Transverse colon (tissue), 4 donors: ENCODE measurements around the gene PTPN4. TPM values are rescaled to one million over a fixed set of nuclear protein-coding genes. Genes with fewer than 3 reads are reported as not detected.

Experiments used
- DNase-seq: peaks from one replicate; pipeline ENCODE4 v3.0.0-alpha.2; 2019
- H3K27ac ChIP-seq, 4 donors: fragments of 200-600 bp; sonication (generic); 2 replicates each; pipeline ENCODE4 v1.5.1; 2016 to 2018; ENCODE audit warnings: inconsistent platforms in 4 of 4
- H3K27me3 ChIP-seq: fragments of 200-600 bp; sonication (generic); 2 replicates; pipeline ENCODE4 v1.5.1; 2017; ENCODE audit warnings: inconsistent platforms
- H3K36me3 ChIP-seq, 4 donors: fragments of 200-600 bp; sonication (generic); 2 replicates each; pipeline ENCODE4 v1.5.1; 2017 to 2019; ENCODE audit warnings: inconsistent platforms in 4 of 4
- H3K4me1 ChIP-seq, 4 donors: fragments of 200-600 bp; sonication (generic); 2 replicates each; pipeline ENCODE4 v1.5.1; 2017 to 2020; ENCODE audit warnings: inconsistent platforms in 4 of 4
- H3K4me3 ChIP-seq, 4 donors: fragments of 200-600 bp; sonication (generic); 1 replicate in 1 of 4; 2 replicates in 3 of 4; pipeline versions ENCODE4 v1.5.1 to v1.6.1; 2017 to 2019; ENCODE audit warnings: inconsistent platforms in 4 of 4
- H3K9me3 ChIP-seq, 2 donors: fragments of 200-600 bp; sonication (generic); 2 replicates each; pipeline ENCODE4 v1.5.1; 2017 to 2019; ENCODE audit warnings: inconsistent platforms in 2 of 2
- CTCF ChIP-seq, 5 experiments: fragments of 200-600 bp in 3 of 5; fragments of 450-650 bp in 2 of 5; sonication (generic) in 3 of 5; IDR thresholded peaks; 1 replicate in 2 of 5; 2 replicates in 3 of 5; pipeline ENCODE4 v1.5.1; 2016 to 2017; ENCODE audit warnings: antibody characterized with exemption in 5 of 5, inconsistent platforms in 3 of 5, mild to moderate bottlenecking in 2 of 5, moderate library complexity in 1 of 5
- EP300 ChIP-seq: sonication (generic); formaldehyde crosslinking; IDR thresholded peaks from one replicate; pipeline ENCODE4 v1.6.1; 2017; ENCODE audit warnings: antibody characterized with exemption, low read depth
- POLR2A ChIP-seq: fragments of 450-650 bp; IDR thresholded peaks from one replicate; pipeline ENCODE4 v1.6.1; 2016; ENCODE audit warnings: antibody characterized with exemption, mild to moderate bottlenecking, moderate library complexity
- POLR2AphosphoS5 ChIP-seq, 3 donors: sonication (generic); formaldehyde crosslinking; IDR thresholded peaks; one replicate each; pipeline ENCODE4 v1.6.1; 2016; ENCODE audit warnings: antibody characterized with exemption in 3 of 3
- WGBS, 2 donors: methylation state at CpG; one replicate each; pipeline ENCODE4 v1.1.5; 2018; ENCODE audit warnings: low coverage in 1 of 2; 5-methylcytosine and 5-hydroxymethylcytosine counted together
- in situ Hi-C, 4 donors: fragments of 200-750 bp; cut with MboI; loops; one replicate each; pipeline versions ENCODE4 v1.15.0 to v1.15.1; 2017; ENCODE audit warnings: low sequenced_read_pairs in 3 of 4, low pct_ligation_motif_present in 1 of 4, low pct_unique_long_range_greater_than_20kb in 1 of 4
- intact Hi-C: fragments of 100-400 bp; cut with DNase I; formaldehyde crosslinking; loops from one replicate; pipeline ENCODE4 v1.15.1; 2023; ENCODE audit warnings: low total_unique reads
- total RNA-seq, 4 donors: library from RNA; depleted of rRNA; stranded (reverse); fragments of >200 nt; gene quantifications; one replicate each; pipeline ENCODE4 v1.1.0, GENCODE V29; 2016

Gene PTPN4
- total RNA-seq, 4 donors from 2014 or later = 18.7 to 46.6 (median 25.8) TPM

- no peaks in the 10 kb centered on the region for H3K9me3 ChIP-seq
- H3K4me3 ChIP-seq = no peak overlapping the region
- H3K27ac ChIP-seq = no peak overlapping the region
- intact Hi-C loops (no loop called here), in situ Hi-C loops (no loop called here)
- H3K4me1 ChIP-seq = no peaks in the 10 kb centered on the region
- TF ChIP-seq POLR2AphosphoS5 (IDR thresholded peaks at IDR 0.05) = no peak
- no peak for TF ChIP-seq EP300
- TF ChIP-seq CTCF (IDR thresholded peaks at IDR 0.05) = no peak
- no peak for TF ChIP-seq POLR2A
- no peaks in the 10 kb centered on the region for H3K36me3 ChIP-seq
- H3K27me3 ChIP-seq = no peaks in the 10 kb centered on the region
- no peak for DNase-seq
Observed at GRCh38 chr2:119922699-119923098, 163.0 kb downstream of the PTPN4 start.

- in situ Hi-C loops = no loop called here
- H3K4me1 ChIP-seq = no peaks in the 10 kb centered on the region
- H3K36me3 ChIP-seq = peaks cover 0 to 19% (median 0%) of the 10 kb centered on the region in 4 donors
- no peak overlapping the region for H3K27ac ChIP-seq
- no peaks in the 10 kb centered on the region for H3K9me3 ChIP-seq
- WGBS, 2 donors = 74 to 88% methylated on average over 2 of the region's 2 CpGs
- no peak for DNase-seq
- TF ChIP-seq EP300 = no peak
- no peak for TF ChIP-seq POLR2A
- no peak for TF ChIP-seq CTCF (IDR thresholded peaks at IDR 0.05)
- no peak for TF ChIP-seq POLR2AphosphoS5 (IDR thresholded peaks at IDR 0.05)
- H3K4me3 ChIP-seq = no peak overlapping the region
- no peaks in the 10 kb centered on the region for H3K27me3 ChIP-seq
- intact Hi-C loops = no loop called here
Observed at GRCh38 chr2:119929537-119929936, 169.8 kb downstream of the PTPN4 start.

GRCh38 chr2:119932809-119933208 is 173.1 kb downstream of the PTPN4 start:
- H3K4me3 ChIP-seq = no peak overlapping the region
- TF ChIP-seq CTCF (IDR thresholded peaks at IDR 0.05) = no peak
- no peak for TF ChIP-seq EP300
- TF ChIP-seq POLR2AphosphoS5 (IDR thresholded peaks at IDR 0.05) = no peak
- no peak for TF ChIP-seq POLR2A
- peaks cover 0 to 21% (median 3%) of the 10 kb centered on the region in 4 donors for H3K36me3 ChIP-seq
- H3K4me1 ChIP-seq = no peaks in the 10 kb centered on the region
- no peaks in the 10 kb centered on the region for H3K9me3 ChIP-seq
- intact Hi-C loops (no loop called here), in situ Hi-C loops (no loop called here)
- no peaks in the 10 kb centered on the region for H3K27me3 ChIP-seq
- 98 to 100% methylated on average over 1 to 2 of the region's 2 CpGs for WGBS, 2 donors
- DNase-seq = no peak
- H3K27ac ChIP-seq = no peak overlapping the region

- no peak overlapping the region for H3K27ac ChIP-seq
- no peaks in the 10 kb centered on the region for H3K9me3 ChIP-seq
- H3K27me3 ChIP-seq = no peaks in the 10 kb centered on the region
- no peaks in the 10 kb centered on the region for H3K4me1 ChIP-seq
- peaks cover 0 to 23% (median 5%) of the 10 kb centered on the region in 4 donors for H3K36me3 ChIP-seq
- no peak for DNase-seq
- no peak overlapping the region for H3K4me3 ChIP-seq
- intact Hi-C loops = no loop called here
- TF ChIP-seq POLR2AphosphoS5 (IDR thresholded peaks at IDR 0.05) (no peak), CTCF (IDR thresholded peaks at IDR 0.05) (no peak), EP300 (no peak), POLR2A (no peak)
- in situ Hi-C loops = no loop called here
Observed at GRCh38 chr2:119934319-119934718, 174.6 kb downstream of the PTPN4 start.
